Lower leg skin (tissue), 4 donors: ENCODE measurements around the gene KRTAP10-3. TPM values are rescaled to one million over a fixed set of nuclear protein-coding genes. Genes with fewer than 3 reads are reported as not detected.

Experiments
- DNase-seq, 2 donors: peaks; one replicate each; pipeline ENCODE4 v3.0.0-alpha.2; 2019; ENCODE audit warnings: low spot score in 2 of 2
- H3K4me3 ChIP-seq: fragments of 200-600 bp; sonication (generic); 2 replicates; pipeline ENCODE4 v1.5.1; 2017; ENCODE audit warnings: mild to moderate bottlenecking, low read depth; ENCODE audit not compliant: poor library complexity, severe bottlenecking
- POLR2A ChIP-seq, 2 donors: fragments of 450-650 bp; IDR thresholded peaks; one replicate each; pipeline ENCODE4 v1.6.1; 2016 to 2017; ENCODE audit warnings: antibody characterized with exemption in 2 of 2, mild to moderate bottlenecking in 1 of 2, moderate library complexity in 1 of 2
- WGBS, 2 donors: methylation state at CpG; one replicate each; pipeline ENCODE4 v1.1.5; 2018; 5-methylcytosine and 5-hydroxymethylcytosine counted together
- intact Hi-C: fragments of 100-400 bp; cut with DNase I; formaldehyde crosslinking; loops from one replicate; pipeline ENCODE4 v1.15.0; 2023; ENCODE audit warnings: low total_unique reads
- total RNA-seq, 4 donors: library from RNA; depleted of rRNA; stranded (reverse); fragments of >200 nt; gene quantifications; one replicate each; pipeline ENCODE4 v1.1.0, GENCODE V29; 2016
- TF ChIP-seq, protein P1 (sequence below), 3 donors: fragments of 450-650 bp; IDR thresholded peaks; one replicate each; pipeline ENCODE4 v1.5.1; 2016; ENCODE audit warnings: antibody characterized with exemption in 3 of 3, mild to moderate bottlenecking in 3 of 3, moderate library complexity in 2 of 3

Gene KRTAP10-3
- total RNA-seq, 4 donors from 2014 or later: 4.8 TPM; not detected in 3

- DNase-seq: peak in 1 of 2 donors; percentile 40
- no peak overlapping the region for H3K4me3 ChIP-seq
- TF ChIP-seq POLR2A (IDR thresholded peaks at IDR 0.05): no peak
- WGBS, 2 donors: 84 to 95% methylated on average over 3 of the region's 3 CpGs
- intact Hi-C loops: no loop called here
Observed at GRCh38 chr21:44544566-44544965, 14.0 kb downstream of the KRTAP10-3 start.

GRCh38 chr21:44542716-44543115 is 15.9 kb downstream of the KRTAP10-3 start:
- intact Hi-C loops: no loop called here
- TF ChIP-seq POLR2A (IDR thresholded peaks at IDR 0.05): no peak
- TF ChIP-seq, protein P1, sequence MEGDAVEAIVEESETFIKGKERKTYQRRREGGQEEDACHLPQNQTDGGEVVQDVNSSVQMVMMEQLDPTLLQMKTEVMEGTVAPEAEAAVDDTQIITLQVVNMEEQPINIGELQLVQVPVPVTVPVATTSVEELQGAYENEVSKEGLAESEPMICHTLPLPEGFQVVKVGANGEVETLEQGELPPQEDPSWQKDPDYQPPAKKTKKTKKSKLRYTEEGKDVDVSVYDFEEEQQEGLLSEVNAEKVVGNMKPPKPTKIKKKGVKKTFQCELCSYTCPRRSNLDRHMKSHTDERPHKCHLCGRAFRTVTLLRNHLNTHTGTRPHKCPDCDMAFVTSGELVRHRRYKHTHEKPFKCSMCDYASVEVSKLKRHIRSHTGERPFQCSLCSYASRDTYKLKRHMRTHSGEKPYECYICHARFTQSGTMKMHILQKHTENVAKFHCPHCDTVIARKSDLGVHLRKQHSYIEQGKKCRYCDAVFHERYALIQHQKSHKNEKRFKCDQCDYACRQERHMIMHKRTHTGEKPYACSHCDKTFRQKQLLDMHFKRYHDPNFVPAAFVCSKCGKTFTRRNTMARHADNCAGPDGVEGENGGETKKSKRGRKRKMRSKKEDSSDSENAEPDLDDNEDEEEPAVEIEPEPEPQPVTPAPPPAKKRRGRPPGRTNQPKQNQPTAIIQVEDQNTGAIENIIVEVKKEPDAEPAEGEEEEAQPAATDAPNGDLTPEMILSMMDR (IDR thresholded peaks at IDR 0.05): no peak

GRCh38 chr21:44540741-44541288 is 17.8 kb downstream of the KRTAP10-3 start:
- TF ChIP-seq POLR2A (IDR thresholded peaks at IDR 0.05): no peak
- TF ChIP-seq, protein P1 (IDR thresholded peaks at IDR 0.05): no peak
- no peak overlapping the region for H3K4me3 ChIP-seq
- WGBS, 2 donors: 81 to 84% methylated on average over 11 of the region's 11 CpGs
- intact Hi-C loops: no loop called here
- peak; percentile 3 to 58 for DNase-seq

More at GRCh38 chr21:44542716-44543115, 15.9 kb downstream of the KRTAP10-3 start:
- WGBS, 2 donors: 78 to 85% methylated on average over 1 of the region's 1 CpG
- no peak overlapping the region for H3K4me3 ChIP-seq
- DNase-seq: no peak

DNA sequence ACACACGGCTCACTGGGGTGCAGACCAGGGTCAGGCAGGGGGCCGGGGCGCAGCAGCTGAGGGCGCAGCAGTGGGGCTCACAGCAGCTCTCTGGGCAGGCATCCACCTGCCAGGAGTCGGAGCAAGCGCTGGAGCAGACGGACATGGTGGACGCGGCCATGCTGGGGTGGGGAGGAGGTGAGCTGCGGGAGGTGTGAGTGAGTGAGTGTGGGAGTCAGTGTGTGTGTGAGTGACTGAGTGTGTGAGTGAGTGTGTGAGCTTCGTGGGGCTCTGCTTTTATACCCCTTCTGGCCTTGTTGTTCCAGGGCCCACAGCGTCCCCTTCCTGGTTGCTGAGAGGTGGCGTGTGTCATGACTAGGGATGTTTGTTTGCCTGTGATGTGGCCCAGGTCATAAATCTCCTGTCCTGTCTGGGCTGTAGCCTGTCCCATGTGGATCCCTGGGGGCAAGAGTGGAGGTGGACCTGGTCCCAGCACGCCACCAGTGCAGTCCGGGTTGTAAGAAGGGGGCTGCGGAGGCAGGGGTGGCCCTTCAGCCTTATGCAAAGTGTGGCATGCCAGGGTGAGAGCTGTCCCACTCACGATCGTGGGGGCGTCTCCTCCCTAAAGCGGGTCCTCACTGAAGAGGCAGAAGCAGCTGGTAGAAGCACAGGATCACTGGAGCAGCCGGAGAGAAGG is 18.5 kb downstream of the KRTAP10-3 start, which contains the start of gene KRTAP10-1:
KRTAP10-1 (minus strand) TSS at position 205 of the 676 bp plus-strand sequence; CDS start at position 160, 45 bp downstream.
- intact Hi-C loops: no loop called here
- H3K4me3 ChIP-seq: no peak within 1 kb of the TSS
- no peak for TF ChIP-seq POLR2A (IDR thresholded peaks at IDR 0.05)
- TF ChIP-seq, protein P1 (IDR thresholded peaks at IDR 0.05): no peak
- peak; percentile 6 to 79 for DNase-seq
- WGBS, 2 donors: 75 to 83% methylated on average over 20 to 21 of the region's 21 CpGs

GRCh38 chr21:44539046-44539445 is 19.5 kb downstream of the KRTAP10-3 start:
- WGBS, 2 donors: 70 to 76% methylated on average over 14 of the region's 14 CpGs
- TF ChIP-seq, protein P1 (IDR thresholded peaks at IDR 0.05): no peak
- TF ChIP-seq POLR2A (IDR thresholded peaks at IDR 0.05): no peak
- peak in 1 of 2 donors; percentile 81 for DNase-seq
- intact Hi-C loops: no loop called here
- no peak overlapping the region for H3K4me3 ChIP-seq
